GM12878 (cell line): ENCODE data around the gene TUBB1. TPM values are rescaled to one million over a fixed set of nuclear protein-coding genes. Genes with fewer than 3 reads are reported as not detected.

ENCODE experiments used
- CBX3 ChIP-seq: fragments of 200-600 bp; sonication (generic); IDR thresholded peaks from 2 replicates; pipeline ENCODE4 v1.6.1; 2016; ENCODE audit warnings: low read depth, borderline replicate concordance
- ESRRA ChIP-seq: IDR thresholded peaks from 2 replicates; pipeline ENCODE4 v1.6.1; 2012; ENCODE audit warnings: mild to moderate bottlenecking, low read length, improper control_type of control experiment
- FOS ChIP-seq: IDR thresholded peaks from 3 replicates; pipeline ENCODE4 v1.6.1; 2011; ENCODE audit warnings: borderline replicate concordance; ENCODE audit not compliant: insufficient read length; ENCODE audit errors: extremely low read depth
- IKZF1 ChIP-seq: fragments of 450-650 bp; conservative IDR thresholded peaks from 2 replicates; pipeline ENCODE4 v1.6.1; 2017; ENCODE audit warnings: antibody characterized with exemption, mild to moderate bottlenecking
- JUND ChIP-seq: IDR thresholded peaks from 2 replicates; pipeline ENCODE4 v1.6.1; 2012; ENCODE audit warnings: low read depth, mild to moderate bottlenecking, low read length, improper control_type of control experiment, moderate library complexity
- KAT2A ChIP-seq: conservative IDR thresholded peaks from 2 replicates; pipeline ENCODE4 v1.6.1; 2011; ENCODE audit warnings: low read depth, low read length; ENCODE audit not compliant: control insufficient read depth
- MTA3 ChIP-seq: IDR thresholded peaks from 2 replicates; pipeline ENCODE4 v1.6.1; 2012; ENCODE audit warnings: low read length, inconsistent platforms, borderline replicate concordance
- NR2C1 ChIP-seq: fragments of 450-650 bp; IDR thresholded peaks from 2 replicates; pipeline ENCODE4 v1.6.1; 2017; ENCODE audit warnings: antibody characterized with exemption, mild to moderate bottlenecking, moderate library complexity
- PAX8 ChIP-seq: fragments of 450-650 bp; IDR thresholded peaks from 2 replicates; pipeline ENCODE4 v1.6.1; 2017; ENCODE audit warnings: mild to moderate bottlenecking, moderate library complexity
- SIX5 ChIP-seq: IDR thresholded peaks from 2 replicates; pipeline ENCODE4 v1.6.1; 2011; ENCODE audit warnings: mild to moderate bottlenecking, low read depth, low read length, moderate library complexity; ENCODE audit not compliant: severe bottlenecking
- SPI1 ChIP-seq: IDR thresholded peaks from 2 replicates; pipeline ENCODE4 v1.6.1; 2011; ENCODE audit warnings: low read depth, mild to moderate bottlenecking, low read length, moderate library complexity, borderline replicate concordance; ENCODE audit not compliant: insufficient read depth
- SRF ChIP-seq, 2 experiments: IDR thresholded peaks; 2 replicates each; pipeline ENCODE4 v1.6.1; 2011; ENCODE audit warnings: low read depth in 2 of 2, low read length in 2 of 2, mild to moderate bottlenecking in 1 of 2, moderate library complexity in 1 of 2
- SUZ12 ChIP-seq: fragments of 200-600 bp; sonication (generic); IDR thresholded peaks from one replicate; pipeline ENCODE4 v1.6.1; 2018; ENCODE audit warnings: antibody characterized with exemption, mild to moderate bottlenecking; ENCODE audit not compliant: unreplicated experiment
- TAF1 ChIP-seq: IDR thresholded peaks from 2 replicates; pipeline ENCODE4 v1.6.1; 2011; ENCODE audit warnings: mild to moderate bottlenecking, low read depth, low read length, borderline replicate concordance
- ZNF384 ChIP-seq: IDR thresholded peaks from 2 replicates; pipeline ENCODE4 v1.6.1; 2012; ENCODE audit warnings: low read depth, mild to moderate bottlenecking, low read length, improper control_type of control experiment, borderline replicate concordance
- polyA plus RNA-seq, 11 experiments: library from polyadenylated mRNA; depleted of rRNA in 4 of 11; unstranded in 6 of 11; stranded (reverse) in 5 of 11; fragments of >200 nt; fragmentation: Nextera tagmentation in 4 of 11; fragmentation: Illumina TruSeq in 1 of 11; extraction: Ambion mirVana in 4 of 11; extraction: Trizol in 1 of 11; gene quantifications; 1 replicate in 1 of 11; 2 replicates in 10 of 11; pipeline versions ENCODE4 v1.2.1 to v1.2.3, GENCODE V29; 2011 to 2016; ENCODE audit warnings: inconsistent platforms in 2 of 11, missing spikeins in 2 of 11, low read depth in 1 of 11
- total RNA-seq, 4 experiments: library from RNA; depleted of rRNA in 3 of 4; stranded (reverse); fragments of >200 nt in 3 of 4; fragmentation: Illumina TruSeq in 1 of 4; extraction: Trizol in 1 of 4; gene quantifications; 2 replicates each; pipeline versions ENCODE4 v1.2.1 to v1.2.3, GENCODE V29; 2013 to 2021
- TF ChIP-seq, protein P1 (sequence below): fragments of 450-650 bp; IDR thresholded peaks from 2 replicates; pipeline ENCODE4 v1.6.1; 2017; ENCODE audit warnings: mild to moderate bottlenecking
- TF ChIP-seq, protein P2 (sequence below): fragments of 450-650 bp; IDR thresholded peaks from 2 replicates; pipeline ENCODE4 v1.6.1; 2017; ENCODE audit warnings: mild to moderate bottlenecking, moderate library complexity
- TF ChIP-seq, protein P3 (sequence below): fragments of 450-650 bp; IDR thresholded peaks from 2 replicates; pipeline ENCODE4 v1.6.1; 2017; ENCODE audit warnings: borderline replicate concordance
- TF ChIP-seq, protein P4 (sequence below): fragments of 450-650 bp; IDR thresholded peaks from 2 replicates; pipeline ENCODE4 v1.6.1; 2016; ENCODE audit warnings: mild to moderate bottlenecking

The TUBB1 gene
- total and polyA plus RNA-seq, 10 of the 15 experiments (the other 5 are each of a cell fraction or from before 2014, with no cell fraction given), result 0.02 to 0.20 (median 0.06) TPM; not detected in 3

DNA sequence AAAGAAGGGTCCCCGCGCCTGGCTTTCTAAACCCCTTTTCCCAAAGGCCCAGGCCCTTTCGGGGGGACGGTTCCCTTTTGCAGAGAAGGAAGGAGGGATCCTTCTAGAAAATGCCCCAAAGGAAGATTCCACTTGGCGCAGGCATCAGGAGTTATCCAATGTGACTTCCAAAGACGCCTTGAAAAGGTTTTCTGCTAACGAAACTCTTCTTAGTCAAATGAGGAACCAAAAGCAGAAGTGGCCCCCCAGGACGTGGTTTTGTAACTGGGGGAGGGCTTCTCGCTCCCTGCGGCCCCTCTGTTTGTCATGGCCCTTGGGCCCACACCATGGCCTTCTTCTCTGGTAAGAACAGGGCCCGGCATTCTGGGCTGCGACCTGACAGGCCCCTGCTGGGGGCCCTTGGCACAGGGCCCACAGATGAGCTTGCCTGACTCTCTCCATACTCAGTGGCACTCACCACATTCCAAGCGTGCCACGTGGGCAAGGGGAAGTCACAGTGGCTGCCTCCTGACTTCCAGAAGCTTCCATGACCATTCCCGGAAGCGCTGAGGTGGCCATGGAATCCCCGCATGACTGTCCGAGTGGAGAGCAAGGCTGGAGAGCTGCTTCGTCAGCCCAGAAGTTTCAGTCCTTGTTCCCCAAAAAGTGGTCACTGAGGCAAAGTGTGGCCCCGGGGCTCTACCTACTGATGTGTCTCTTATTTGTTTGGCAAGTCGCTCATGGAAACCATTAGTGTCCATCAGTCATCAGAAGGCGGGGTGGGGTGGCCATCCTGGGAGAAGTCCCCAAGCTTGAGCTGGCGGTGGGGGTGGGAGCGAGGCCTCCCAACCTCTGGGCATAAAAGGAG is 11.3 kb upstream of the TUBB1 start (continued):
- TF ChIP-seq, protein P1, sequence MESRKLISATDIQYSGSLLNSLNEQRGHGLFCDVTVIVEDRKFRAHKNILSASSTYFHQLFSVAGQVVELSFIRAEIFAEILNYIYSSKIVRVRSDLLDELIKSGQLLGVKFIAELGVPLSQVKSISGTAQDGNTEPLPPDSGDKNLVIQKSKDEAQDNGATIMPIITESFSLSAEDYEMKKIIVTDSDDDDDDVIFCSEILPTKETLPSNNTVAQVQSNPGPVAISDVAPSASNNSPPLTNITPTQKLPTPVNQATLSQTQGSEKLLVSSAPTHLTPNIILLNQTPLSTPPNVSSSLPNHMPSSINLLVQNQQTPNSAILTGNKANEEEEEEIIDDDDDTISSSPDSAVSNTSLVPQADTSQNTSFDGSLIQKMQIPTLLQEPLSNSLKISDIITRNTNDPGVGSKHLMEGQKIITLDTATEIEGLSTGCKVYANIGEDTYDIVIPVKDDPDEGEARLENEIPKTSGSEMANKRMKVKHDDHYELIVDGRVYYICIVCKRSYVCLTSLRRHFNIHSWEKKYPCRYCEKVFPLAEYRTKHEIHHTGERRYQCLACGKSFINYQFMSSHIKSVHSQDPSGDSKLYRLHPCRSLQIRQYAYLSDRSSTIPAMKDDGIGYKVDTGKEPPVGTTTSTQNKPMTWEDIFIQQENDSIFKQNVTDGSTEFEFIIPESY, result 0 out of 2 replicates have a peak, but pooled peaks have one; percentile 31
- TF ChIP-seq SIX5, result no peak
- TF ChIP-seq, protein P2, sequence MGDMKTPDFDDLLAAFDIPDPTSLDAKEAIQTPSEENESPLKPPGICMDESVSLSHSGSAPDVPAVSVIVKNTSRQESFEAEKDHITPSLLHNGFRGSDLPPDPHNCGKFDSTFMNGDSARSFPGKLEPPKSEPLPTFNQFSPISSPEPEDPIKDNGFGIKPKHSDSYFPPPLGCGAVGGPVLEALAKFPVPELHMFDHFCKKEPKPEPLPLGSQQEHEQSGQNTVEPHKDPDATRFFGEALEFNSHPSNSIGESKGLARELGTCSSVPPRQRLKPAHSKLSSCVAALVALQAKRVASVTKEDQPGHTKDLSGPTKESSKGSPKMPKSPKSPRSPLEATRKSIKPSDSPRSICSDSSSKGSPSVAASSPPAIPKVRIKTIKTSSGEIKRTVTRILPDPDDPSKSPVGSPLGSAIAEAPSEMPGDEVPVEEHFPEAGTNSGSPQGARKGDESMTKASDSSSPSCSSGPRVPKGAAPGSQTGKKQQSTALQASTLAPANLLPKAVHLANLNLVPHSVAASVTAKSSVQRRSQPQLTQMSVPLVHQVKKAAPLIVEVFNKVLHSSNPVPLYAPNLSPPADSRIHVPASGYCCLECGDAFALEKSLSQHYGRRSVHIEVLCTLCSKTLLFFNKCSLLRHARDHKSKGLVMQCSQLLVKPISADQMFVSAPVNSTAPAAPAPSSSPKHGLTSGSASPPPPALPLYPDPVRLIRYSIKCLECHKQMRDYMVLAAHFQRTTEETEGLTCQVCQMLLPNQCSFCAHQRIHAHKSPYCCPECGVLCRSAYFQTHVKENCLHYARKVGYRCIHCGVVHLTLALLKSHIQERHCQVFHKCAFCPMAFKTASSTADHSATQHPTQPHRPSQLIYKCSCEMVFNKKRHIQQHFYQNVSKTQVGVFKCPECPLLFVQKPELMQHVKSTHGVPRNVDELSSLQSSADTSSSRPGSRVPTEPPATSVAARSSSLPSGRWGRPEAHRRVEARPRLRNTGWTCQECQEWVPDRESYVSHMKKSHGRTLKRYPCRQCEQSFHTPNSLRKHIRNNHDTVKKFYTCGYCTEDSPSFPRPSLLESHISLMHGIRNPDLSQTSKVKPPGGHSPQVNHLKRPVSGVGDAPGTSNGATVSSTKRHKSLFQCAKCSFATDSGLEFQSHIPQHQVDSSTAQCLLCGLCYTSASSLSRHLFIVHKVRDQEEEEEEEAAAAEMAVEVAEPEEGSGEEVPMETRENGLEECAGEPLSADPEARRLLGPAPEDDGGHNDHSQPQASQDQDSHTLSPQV, result no peak
- TF ChIP-seq PAX8, result no peak
- TF ChIP-seq KAT2A, result no peak
- TF ChIP-seq CBX3, result no peak
- 0 out of 2 replicates have a peak, but pooled peaks have one; percentile 12 for TF ChIP-seq ESRRA
- TF ChIP-seq SUZ12, result no peak
- peak in 1 of 2 experiments; percentile 83; a peak in 2 of 4 replicates for TF ChIP-seq SRF (IDR thresholded peaks at IDR 0.05; ENCODE audit: low read depth in 2 of 2, low read length in 2 of 2)
- TF ChIP-seq, protein P3, sequence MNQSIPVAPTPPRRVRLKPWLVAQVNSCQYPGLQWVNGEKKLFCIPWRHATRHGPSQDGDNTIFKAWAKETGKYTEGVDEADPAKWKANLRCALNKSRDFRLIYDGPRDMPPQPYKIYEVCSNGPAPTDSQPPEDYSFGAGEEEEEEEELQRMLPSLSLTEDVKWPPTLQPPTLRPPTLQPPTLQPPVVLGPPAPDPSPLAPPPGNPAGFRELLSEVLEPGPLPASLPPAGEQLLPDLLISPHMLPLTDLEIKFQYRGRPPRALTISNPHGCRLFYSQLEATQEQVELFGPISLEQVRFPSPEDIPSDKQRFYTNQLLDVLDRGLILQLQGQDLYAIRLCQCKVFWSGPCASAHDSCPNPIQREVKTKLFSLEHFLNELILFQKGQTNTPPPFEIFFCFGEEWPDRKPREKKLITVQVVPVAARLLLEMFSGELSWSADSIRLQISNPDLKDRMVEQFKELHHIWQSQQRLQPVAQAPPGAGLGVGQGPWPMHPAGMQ, result no peak
- peak; percentile 15; the same call in 1 of the 2 replicates for TF ChIP-seq NR2C1
- TF ChIP-seq IKZF1, result peak; percentile 99
- TF ChIP-seq, protein P4, sequence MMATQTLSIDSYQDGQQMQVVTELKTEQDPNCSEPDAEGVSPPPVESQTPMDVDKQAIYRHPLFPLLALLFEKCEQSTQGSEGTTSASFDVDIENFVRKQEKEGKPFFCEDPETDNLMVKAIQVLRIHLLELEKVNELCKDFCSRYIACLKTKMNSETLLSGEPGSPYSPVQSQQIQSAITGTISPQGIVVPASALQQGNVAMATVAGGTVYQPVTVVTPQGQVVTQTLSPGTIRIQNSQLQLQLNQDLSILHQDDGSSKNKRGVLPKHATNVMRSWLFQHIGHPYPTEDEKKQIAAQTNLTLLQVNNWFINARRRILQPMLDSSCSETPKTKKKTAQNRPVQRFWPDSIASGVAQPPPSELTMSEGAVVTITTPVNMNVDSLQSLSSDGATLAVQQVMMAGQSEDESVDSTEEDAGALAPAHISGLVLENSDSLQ, result peak; percentile 88
- no peak for TF ChIP-seq ZNF384
- TF ChIP-seq FOS, result no peak
- peak; percentile 81 for TF ChIP-seq JUND
- TF ChIP-seq MTA3, result peak; percentile 86; the same call in 1 of the 2 replicates
- peak; percentile 99 for TF ChIP-seq SPI1
- TF ChIP-seq TAF1, result peak; percentile 87; the same call in 1 of the 2 replicates
